Gastroesophageal sphincter (tissue), 4 donors: ENCODE results near the gene RPAP3. TPM values are rescaled to one million over a fixed set of nuclear protein-coding genes. Genes with fewer than 3 reads are reported as not detected.
A peak's percentile ranks its signal among the peaks of the same experiment; 100 is the strongest.

ENCODE experiments used
- ATAC-seq: fragments of 150-250 bp; one replicate; pipeline ENCODE4 v1.9.1; 2016; ENCODE audit warnings: mild to moderate bottlenecking, moderate library complexity
- H3K27ac ChIP-seq, 4 donors: fragments of 200-600 bp; sonication (generic) in 3 of 4; 1 replicate in 3 of 4; 2 replicates in 1 of 4; pipeline ENCODE4 v1.5.1; 2016 to 2019
- H3K27me3 ChIP-seq: fragments of 200-600 bp; sonication (generic); one replicate; pipeline ENCODE4 v1.5.1; 2019
- H3K36me3 ChIP-seq, 2 donors: fragments of 200-600 bp; sonication (generic); one replicate each; pipeline ENCODE4 v1.5.1; 2019; ENCODE audit warnings: control low read depth in 1 of 2
- H3K4me1 ChIP-seq, 3 donors: fragments of 200-600 bp; sonication (generic); 1 replicate in 2 of 3; 2 replicates in 1 of 3; pipeline ENCODE4 v1.5.1; 2016 to 2019; ENCODE audit warnings: control low read depth in 2 of 3
- H3K4me3 ChIP-seq, 2 donors: fragments of 200-600 bp; sonication (generic); one replicate each; pipeline ENCODE4 v1.5.1; 2019; ENCODE audit warnings: mild to moderate bottlenecking in 1 of 2, moderate library complexity in 1 of 2
- H3K9me3 ChIP-seq, 3 donors: fragments of 200-600 bp; sonication (generic); one replicate each; pipeline ENCODE4 v1.5.1; 2017 to 2019; ENCODE audit warnings: control low read depth in 2 of 3
- CTCF ChIP-seq, 4 experiments: fragments of 200-600 bp in 2 of 4; fragments of 450-650 bp in 2 of 4; sonication (generic) in 1 of 4; IDR thresholded peaks; one replicate each; pipeline ENCODE4 v1.5.1; 2017 to 2019; ENCODE audit warnings: antibody characterized with exemption in 4 of 4, mild to moderate bottlenecking in 2 of 4, moderate library complexity in 2 of 4
- EP300 ChIP-seq: sonication (generic); formaldehyde crosslinking; IDR thresholded peaks from one replicate; pipeline ENCODE4 v1.6.1; 2017; ENCODE audit warnings: antibody characterized with exemption, mild to moderate bottlenecking
- POLR2A ChIP-seq, 2 donors: fragments of 450-650 bp; IDR thresholded peaks; one replicate each; pipeline ENCODE4 v1.6.1; 2017; ENCODE audit warnings: antibody characterized with exemption in 2 of 2, mild to moderate bottlenecking in 2 of 2, moderate library complexity in 1 of 2
- POLR2AphosphoS5 ChIP-seq: sonication (generic); formaldehyde crosslinking; IDR thresholded peaks from one replicate; pipeline ENCODE4 v1.6.1; 2017; ENCODE audit warnings: antibody characterized with exemption
- WGBS, 2 donors: methylation state at CpG; one replicate each; pipeline ENCODE4 v1.1.5; 2018; ENCODE audit warnings: low coverage in 1 of 2; 5-methylcytosine and 5-hydroxymethylcytosine counted together
- total RNA-seq, 4 donors: library from RNA; depleted of rRNA; stranded (reverse); fragments of >200 nt; gene quantifications; one replicate each; pipeline ENCODE4 v1.1.0, GENCODE V29; 2016

Gene RPAP3
- total RNA-seq, 4 donors from 2014 or later: 17.0 to 20.0 (median 18.8) TPM

DNA sequence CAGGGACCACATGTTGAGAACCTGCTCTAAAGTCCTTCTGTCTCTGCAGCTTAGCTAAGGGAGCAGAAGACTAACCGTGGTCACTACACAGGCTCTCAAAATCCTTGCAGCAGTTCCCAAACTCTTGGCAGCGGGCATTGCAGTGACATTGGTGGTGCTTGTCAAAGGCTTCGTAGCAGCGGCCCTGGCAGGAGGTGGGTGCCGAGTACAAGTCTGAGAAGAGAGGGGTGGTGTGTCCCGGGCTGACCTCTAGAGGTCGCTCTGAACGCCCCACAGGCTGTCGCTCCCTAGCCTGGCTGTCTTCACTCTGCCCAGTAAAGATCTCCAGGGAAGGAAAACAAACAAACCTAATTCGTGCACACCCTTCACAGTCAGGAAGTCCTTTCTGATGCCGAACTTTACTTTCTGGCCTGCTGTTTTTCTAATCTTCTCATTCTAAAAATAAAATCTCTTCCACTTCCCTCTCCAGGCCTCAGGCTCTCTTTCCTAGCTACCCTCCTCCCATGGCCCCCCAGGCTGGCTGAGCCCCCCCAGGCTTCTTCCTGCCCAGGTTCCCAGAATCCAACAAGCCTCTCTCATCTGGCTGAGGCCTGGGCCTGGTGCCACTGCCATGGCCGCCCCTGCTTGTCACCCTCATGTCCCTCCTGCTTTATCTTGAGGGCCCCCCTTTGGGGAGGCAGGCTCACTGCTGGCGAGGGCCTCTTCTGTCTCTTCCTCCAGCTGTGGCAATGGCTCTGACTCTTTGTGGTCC lies 11.8 kb upstream of the RPAP3 start:
- WGBS, 2 donors: 7 to 9% methylated on average over 8 to 13 of the region's 13 CpGs
- peak; percentile 86 for ATAC-seq
- no peak overlapping the region for H3K4me3 ChIP-seq
- H3K36me3 ChIP-seq: peaks cover 0 to 12% of the 10 kb centered on the region in 2 donors
- no peaks in the 10 kb centered on the region for H3K27me3 ChIP-seq
- peak; percentile 38 to 88 (median 64) for TF ChIP-seq CTCF (IDR thresholded peaks at IDR 0.05)
- peak; percentile 58 for TF ChIP-seq POLR2AphosphoS5
- no peak for TF ChIP-seq POLR2A (IDR thresholded peaks at IDR 0.05)
- H3K9me3 ChIP-seq: no peaks in the 10 kb centered on the region
- H3K4me1 ChIP-seq: peaks cover 8 to 56% (median 32%) of the 10 kb centered on the region in 3 donors
- H3K27ac ChIP-seq: peak overlapping the region; percentile 69 to 86 (median 84)

GRCh38 chr12:47717046-47717442 lies 11.2 kb upstream of the RPAP3 start:
- H3K4me3 ChIP-seq: no peak overlapping the region
- ATAC-seq: no peak
- H3K27me3 ChIP-seq: no peaks in the 10 kb centered on the region
- H3K36me3 ChIP-seq: peaks cover 0 to 10% of the 10 kb centered on the region in 2 donors
- WGBS, 2 donors: 33 to 95% methylated on average over 1 to 4 of the region's 6 CpGs
- peak overlapping the region; percentile 39 to 86 (median 84) for H3K27ac ChIP-seq
- H3K4me1 ChIP-seq: peaks cover 8 to 54% (median 32%) of the 10 kb centered on the region in 3 donors
- TF ChIP-seq CTCF (IDR thresholded peaks at IDR 0.05): no peak
- no peak for TF ChIP-seq POLR2A (IDR thresholded peaks at IDR 0.05)
- TF ChIP-seq POLR2AphosphoS5: no peak
- TF ChIP-seq EP300: no peak
- no peaks in the 10 kb centered on the region for H3K9me3 ChIP-seq

DNA sequence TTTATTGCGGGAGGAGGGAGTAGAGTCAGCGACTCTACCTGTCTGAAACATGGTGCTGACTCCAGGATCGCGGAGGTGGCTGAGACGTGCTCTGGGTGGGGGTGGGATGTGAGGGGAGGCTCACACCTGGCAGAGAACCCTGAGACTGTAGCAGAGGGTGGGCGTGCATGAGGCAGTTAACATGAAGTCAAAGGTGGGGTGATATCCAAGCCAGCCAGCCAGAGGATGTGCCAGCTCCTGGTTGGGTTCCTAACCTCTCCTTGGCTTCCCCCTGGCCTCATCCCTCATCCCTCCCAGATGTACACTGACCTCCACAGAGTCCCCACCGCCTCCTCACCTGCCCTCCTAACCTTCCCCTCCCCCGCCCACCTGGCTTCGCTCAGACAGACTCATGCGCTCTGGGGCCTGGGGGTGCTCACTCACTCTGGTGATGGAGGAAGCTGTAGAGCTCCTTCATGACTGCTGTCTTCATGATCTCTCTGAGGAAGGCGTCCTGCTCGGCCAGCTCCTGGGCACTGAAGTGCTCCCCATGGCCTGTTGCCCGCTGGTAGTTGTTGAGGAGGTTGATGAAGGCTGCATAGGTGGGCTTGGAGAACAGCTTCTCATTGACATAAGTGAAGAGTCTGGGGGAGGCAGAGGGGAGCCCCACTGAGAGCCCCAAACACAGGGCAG lies 10.2 kb upstream of the RPAP3 start:
- TF ChIP-seq POLR2AphosphoS5: no peak
- no peak for TF ChIP-seq CTCF (IDR thresholded peaks at IDR 0.05)
- no peak for TF ChIP-seq EP300
- WGBS, 2 donors: 31 to 43% methylated on average over 1 to 4 of the region's 13 CpGs
- Histone ChIP-seq H3K4me1 (peaks cover 8 to 54% (median 32%) of the 10 kb centered on the region in 3 donors), H3K27ac (peak overlapping the region; percentile 39 to 86 (median 84)), H3K9me3 (no peaks in the 10 kb centered on the region), H3K27me3 (no peaks in the 10 kb centered on the region), H3K36me3 (peaks cover 0 to 7% of the 10 kb centered on the region in 2 donors), H3K4me3 (peak overlapping the region in 1 of 2 donors; percentile 29)
- no peak for ATAC-seq

- peak overlapping the region in 1 of 2 donors; percentile 29 for H3K4me3 ChIP-seq
- WGBS, 2 donors: 0 to 3% methylated on average over 5 to 7 of the region's 10 CpGs
- H3K27me3 ChIP-seq: no peaks in the 10 kb centered on the region
- H3K36me3 ChIP-seq: peaks cover 0 to 1% of the 10 kb centered on the region in 2 donors
- H3K9me3 ChIP-seq: no peaks in the 10 kb centered on the region
- peak; percentile 73 for ATAC-seq
- peak; percentile 77 to 91 (median 86) for TF ChIP-seq CTCF (IDR thresholded peaks at IDR 0.05)
- TF ChIP-seq EP300: no peak
- TF ChIP-seq POLR2AphosphoS5: peak; percentile 74
- H3K27ac ChIP-seq: peak overlapping the region in 3 of 4 donors; percentile 84 to 86 (median 84)
- H3K4me1 ChIP-seq: peaks cover 8 to 54% (median 32%) of the 10 kb centered on the region in 3 donors
Measured at GRCh38 chr12:47715393-47715876, 9.6 kb upstream of the RPAP3 start.
